Testis (tissue), 2 donors: ENCODE measurements around the gene HRK.

Experiments used
- POLR2A ChIP-seq: fragments of 450-650 bp; IDR thresholded peaks from one replicate; pipeline ENCODE4 v1.6.1; 2017; ENCODE audit warnings: antibody characterized with exemption, mild to moderate bottlenecking, moderate library complexity
- TF ChIP-seq, protein P1 (sequence below), 3 experiments: fragments of 450-650 bp in 2 of 3; fragments of 200-600 bp in 1 of 3; sonication (generic) in 1 of 3; IDR thresholded peaks; one replicate each; pipeline ENCODE4 v1.5.1; 2016 to 2019; ENCODE audit warnings: antibody characterized with exemption in 3 of 3, mild to moderate bottlenecking in 2 of 3, moderate library complexity in 1 of 3

DNA sequence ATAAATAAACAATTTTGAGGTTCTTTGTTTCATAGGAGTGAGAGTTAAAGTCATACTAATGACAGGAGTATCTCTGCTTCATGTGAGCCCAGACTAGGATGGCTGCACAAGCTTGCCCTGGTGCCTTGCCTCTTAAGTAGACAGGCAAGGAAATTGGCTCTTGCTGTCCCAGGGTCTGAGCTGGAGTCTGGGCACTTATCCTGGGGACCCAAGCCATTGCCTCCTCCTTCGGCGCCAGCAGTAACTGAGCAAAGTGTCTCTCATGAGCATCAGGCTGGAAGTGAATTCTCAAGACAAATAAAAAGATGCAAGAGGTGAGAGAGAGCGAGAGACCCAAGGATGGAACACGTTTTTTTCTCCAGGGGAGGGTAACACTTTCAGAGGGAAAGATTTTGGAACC, 22.6 kb upstream of the HRK start:
- TF ChIP-seq, protein P1, sequence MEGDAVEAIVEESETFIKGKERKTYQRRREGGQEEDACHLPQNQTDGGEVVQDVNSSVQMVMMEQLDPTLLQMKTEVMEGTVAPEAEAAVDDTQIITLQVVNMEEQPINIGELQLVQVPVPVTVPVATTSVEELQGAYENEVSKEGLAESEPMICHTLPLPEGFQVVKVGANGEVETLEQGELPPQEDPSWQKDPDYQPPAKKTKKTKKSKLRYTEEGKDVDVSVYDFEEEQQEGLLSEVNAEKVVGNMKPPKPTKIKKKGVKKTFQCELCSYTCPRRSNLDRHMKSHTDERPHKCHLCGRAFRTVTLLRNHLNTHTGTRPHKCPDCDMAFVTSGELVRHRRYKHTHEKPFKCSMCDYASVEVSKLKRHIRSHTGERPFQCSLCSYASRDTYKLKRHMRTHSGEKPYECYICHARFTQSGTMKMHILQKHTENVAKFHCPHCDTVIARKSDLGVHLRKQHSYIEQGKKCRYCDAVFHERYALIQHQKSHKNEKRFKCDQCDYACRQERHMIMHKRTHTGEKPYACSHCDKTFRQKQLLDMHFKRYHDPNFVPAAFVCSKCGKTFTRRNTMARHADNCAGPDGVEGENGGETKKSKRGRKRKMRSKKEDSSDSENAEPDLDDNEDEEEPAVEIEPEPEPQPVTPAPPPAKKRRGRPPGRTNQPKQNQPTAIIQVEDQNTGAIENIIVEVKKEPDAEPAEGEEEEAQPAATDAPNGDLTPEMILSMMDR (IDR thresholded peaks at IDR 0.05): no peak
- no peak for TF ChIP-seq POLR2A
